GM12878 (cell line): ENCODE results near the gene CHST4. TPM values are rescaled to one million over a fixed set of nuclear protein-coding genes. Genes with fewer than 3 reads are reported as not detected.

Experiments used
- ATAC-seq: fragments of 200-7000 bp; cut with Tn5 transposase; 3 replicates; pipeline ENCODE4 v1.9.1; 2020; ENCODE audit warnings: mild to moderate bottlenecking, moderate library complexity
- BruUV-seq: library from RNA; stranded (reverse); fragments of 400-500 nt; replicated peaks from 2 replicates; lab custom pipeline; 2021; lab: Mats Ljungman, UMichigan
- CTCF ChIA-PET: fragments of 300-600 bp; sonication (Branson Sonifier 250); formaldehyde crosslinking; extraction: SDS; loops from one replicate; lab custom pipeline; 2021; ENCODE audit warnings: inconsistent platforms; lab: Yijun Ruan, JAX
- POLR2A ChIA-PET: fragments of 350-600 bp; formaldehyde crosslinking; extraction: SDS; loops from one replicate; lab custom pipeline; 2021; ENCODE audit warnings: inconsistent platforms; lab: Charles Lee
- RAD21 ChIA-PET: fragments of 300-600 bp; sonication (Branson Sonifier 250); formaldehyde crosslinking; loops from one replicate; lab custom pipeline; 2023; ENCODE audit warnings: antibody characterized with exemption; ENCODE audit not compliant: unreplicated experiment; lab: Charles Lee
- SMC1A ChIA-PET: fragments of 300-600 bp; sonication (Branson Sonifier 250); formaldehyde crosslinking; loops from one replicate; lab custom pipeline; 2023; ENCODE audit not compliant: unreplicated experiment, uncharacterized antibody; lab: Charles Lee
- DNase-seq: peaks from one replicate; pipeline ENCODE4 v3.0.0-alpha.2; 2011; ENCODE audit warnings: low read depth, low spot score
- FAIRE-seq: peaks from 3 replicates; lab custom pipeline; 2011; peaks lifted over from hg19 to GRCh38; lab: Jason Lieb, UNC
- H2AFZ ChIP-seq: 2 replicates; pipeline ENCODE4 v1.6.0; 2011; ENCODE audit warnings: low read depth, low read length, control low read depth; ENCODE audit not compliant: control insufficient read depth
- H3K27ac ChIP-seq: 2 replicates; pipeline ENCODE4 v1.5.1; 2011; ENCODE audit warnings: control low read depth; ENCODE audit not compliant: control insufficient read depth, insufficient read depth
- H3K27me3 ChIP-seq, 2 experiments: replicated peaks in 1 of 2; 2 replicates each; pipeline versions ENCODE4 v1.6.0 to v1.6.1; 2011; ENCODE audit warnings: low read length in 1 of 2; ENCODE audit not compliant: control insufficient read depth in 2 of 2, insufficient read depth in 2 of 2
- H3K36me3 ChIP-seq, 2 experiments: 2 replicates each; pipeline ENCODE4 v1.5.1; 2011; ENCODE audit warnings: low read length in 1 of 2; ENCODE audit not compliant: control insufficient read depth in 2 of 2, insufficient read depth in 2 of 2
- H3K4me1 ChIP-seq: 2 replicates; pipeline ENCODE4 v1.6.1; 2011; ENCODE audit warnings: mild to moderate bottlenecking, low read length, moderate library complexity, mixed read lengths; ENCODE audit not compliant: control insufficient read depth, insufficient read depth
- H3K4me2 ChIP-seq: 2 replicates; pipeline ENCODE4 v1.6.0; 2011; ENCODE audit warnings: control low read depth; ENCODE audit not compliant: control insufficient read depth, insufficient read depth
- H3K4me3 ChIP-seq: fragments of 200-600 bp; sonication (generic); 2 replicates; pipeline ENCODE4 v1.5.1; 2016
- H3K79me2 ChIP-seq: 2 replicates; pipeline ENCODE4 v1.6.0; 2011; ENCODE audit warnings: low read length; ENCODE audit not compliant: control insufficient read depth, insufficient read depth
- H3K9ac ChIP-seq: 2 replicates; pipeline ENCODE4 v1.8.0; 2011; ENCODE audit warnings: low read length, control low read depth, mixed read lengths; ENCODE audit not compliant: control insufficient read depth, insufficient read depth
- H3K9me3 ChIP-seq: replicated peaks from 3 replicates; pipeline ENCODE4 v1.5.1; 2011; ENCODE audit warnings: mild to moderate bottlenecking, low read length; ENCODE audit not compliant: control insufficient read depth, insufficient read depth
- H4K20me1 ChIP-seq: 2 replicates; pipeline ENCODE4 v1.6.0; 2011; ENCODE audit not compliant: control insufficient read depth, insufficient read depth
- BHLHE40 ChIP-seq, 2 experiments: fragments of 450-650 bp in 1 of 2; IDR thresholded peaks; 2 replicates each; pipeline ENCODE4 v1.6.1; 2011 to 2017; ENCODE audit warnings: low read depth in 2 of 2, borderline replicate concordance in 1 of 2, improper control_type of control experiment in 1 of 2, low read length in 1 of 2, mild to moderate bottlenecking in 1 of 2
- CBX5 ChIP-seq: sonication (generic); IDR thresholded peaks from 2 replicates; pipeline ENCODE4 v1.6.1; 2016; ENCODE audit warnings: low read depth, moderate library complexity, mild to moderate bottlenecking, inconsistent platforms
- IRF4 ChIP-seq: IDR thresholded peaks from 2 replicates; pipeline ENCODE4 v1.6.1; 2011; ENCODE audit warnings: low read depth, low read length
- MEF2A ChIP-seq: IDR thresholded peaks from 2 replicates; pipeline ENCODE4 v1.6.1; 2011; ENCODE audit warnings: low read depth, mild to moderate bottlenecking, low read length, moderate library complexity; ENCODE audit not compliant: insufficient read depth
- SIX5 ChIP-seq: IDR thresholded peaks from 2 replicates; pipeline ENCODE4 v1.6.1; 2011; ENCODE audit warnings: mild to moderate bottlenecking, low read depth, low read length, moderate library complexity; ENCODE audit not compliant: severe bottlenecking
- WGBS: methylation state at CpG from one replicate; pipeline ENCODE4 v1.1.6; 2016; ENCODE audit warnings: low lambda C conversion rate; ENCODE audit not compliant: insufficient replicate concordance, insufficient coverage; ENCODE audit errors: missing lambda C conversion rate; 5-methylcytosine and 5-hydroxymethylcytosine counted together
- in situ Hi-C: fragments of 300-500 bp; cut with MboI; formaldehyde crosslinking; loops from 9 replicates; pipeline ENCODE4 v1.14.3; 2018; ENCODE audit warnings: mixed read lengths
- intact Hi-C: fragments of 100-400 bp; cut with micrococcal nuclease; formaldehyde crosslinking; loops from one replicate; pipeline ENCODE4 v1.14.2; 2022; ENCODE audit not compliant: unreplicated experiment
- polyA plus RNA-seq, 11 experiments: library from polyadenylated mRNA; depleted of rRNA in 4 of 11; unstranded in 6 of 11; stranded (reverse) in 5 of 11; fragments of >200 nt; fragmentation: Nextera tagmentation in 4 of 11; fragmentation: Illumina TruSeq in 1 of 11; extraction: Ambion mirVana in 4 of 11; extraction: Trizol in 1 of 11; gene quantifications; 1 replicate in 1 of 11; 2 replicates in 10 of 11; pipeline versions ENCODE4 v1.2.1 to v1.2.3, GENCODE V29; 2011 to 2016; ENCODE audit warnings: inconsistent platforms in 2 of 11, missing spikeins in 2 of 11, low read depth in 1 of 11
- total RNA-seq, 4 experiments: library from RNA; depleted of rRNA in 3 of 4; stranded (reverse); fragments of >200 nt in 3 of 4; fragmentation: Illumina TruSeq in 1 of 4; extraction: Trizol in 1 of 4; gene quantifications; 2 replicates each; pipeline versions ENCODE4 v1.2.1 to v1.2.3, GENCODE V29; 2013 to 2021

Gene CHST4
- total and polyA plus RNA-seq, 10 of the 15 experiments (the other 5 are each of a cell fraction or from before 2014, with no cell fraction given), result 0.10 to 1.7 (median 0.79) TPM

- ChIA-PET RAD21 (interaction anchor here (1.5 to 2.3 kb wide), 2 partner anchors 8 to 39 kb away, joined by 6 to 7 read pairs; no protein-coding TSS in a partner anchor), SMC1A (interaction anchor here (1.1 to 2.7 kb wide), 5 partner anchors 18 to 39 kb away, joined by 3 to 17 read pairs (median 4); no protein-coding TSS in a partner anchor), CTCF (interaction anchor here (0.8 to 12.8 kb wide), 4 partner anchors 8 to 389 kb away, joined by 3 to 312 read pairs (median 8); no protein-coding TSS in a partner anchor)
- intact Hi-C loops (no loop called here), in situ Hi-C loops (no loop called here)
- Histone ChIP-seq H4K20me1 (no peaks in the 10 kb centered on the region), H3K9me3 (no peaks in the 10 kb centered on the region), H3K27me3 (no peaks in the 10 kb centered on the region), H3K4me1 (no peaks in the 10 kb centered on the region), H3K27ac (no peak overlapping the region), H3K4me2 (no peak overlapping the region), H3K36me3 (no peaks in the 10 kb centered on the region), H3K4me3 (no peak overlapping the region), H3K79me2 (no peaks in the 10 kb centered on the region)
- no peak for DNase-seq
- no peak for ATAC-seq
- WGBS, result 95% methylated on average over 3 of the region's 3 CpGs
- TF ChIP-seq MEF2A, result no peak
- TF ChIP-seq SIX5, result no peak
- TF ChIP-seq IRF4, result no peak
- TF ChIP-seq CBX5, result no peak
- TF ChIP-seq BHLHE40 (IDR thresholded peaks at IDR 0.05; ENCODE audit: borderline replicate concordance in 1 of 2, low read depth in 2 of 2, low read length in 1 of 2), result no peak
- TF ChIP-seq, all 136 proteins: peak for 0
- FAIRE-seq, result no peak
- BruUV-seq, result no TSS peak
- H2AFZ ChIP-seq, result no peak overlapping the region
- POLR2A ChIA-PET, result no interaction called here
- H3K9ac ChIP-seq, result no peak overlapping the region
Measured at GRCh38 chr16:71572497-71573116, 46.4 kb downstream of the CHST4 start.
